Measurements from ENCODE around the gene BRS3. TPM values are rescaled to one million over a fixed set of nuclear protein-coding genes. Genes with fewer than 3 reads are reported as not detected.

Gene BRS3
- total and polyA plus RNA-seq, 9 of the 15 experiments (the other 6 are each of a cell fraction or from before 2014, with no cell fraction given), result not detected

- H3K36me3 ChIP-seq (ENCODE audit: control insufficient read depth, insufficient read depth, low read length), result no peaks in the 10 kb centered on the region
- H3K9me1 ChIP-seq (ENCODE audit: control insufficient read depth, insufficient read depth, low read length), result no peaks in the 10 kb centered on the region
- intact Hi-C loops (cut with micrococcal nuclease) (no loop called here), in situ Hi-C loops (cut with MboI) (no loop called here)
- no peaks in the 10 kb centered on the region for H3K27me3 ChIP-seq (ENCODE audit: control insufficient read depth in 2 of 2, insufficient read depth in 2 of 2, low read length in 2 of 2)
- no peaks in the 10 kb centered on the region for H4K20me1 ChIP-seq (replicated peaks; ENCODE audit: control insufficient read depth, insufficient read depth, low read length)
- no peak for FAIRE-seq
- POLR2A ChIA-PET, result interaction anchor here (0.6 to 1.0 kb wide), 2 partner anchors 8 to 42 kb away, joined by 3 to 4 read pairs; no protein-coding TSS in a partner anchor
- CTCF ChIA-PET (ENCODE audit: low intra/inter-chr PET ratio), result no interaction called here
- TF ChIP-seq CSDE1 (IDR thresholded peaks at IDR 0.05) (no peak), CBFA2T2 (conservative IDR thresholded peaks at IDR 0.05) (no peak), KLF10 (CRISPR knock-in tag; IDR thresholded peaks at IDR 0.05) (no peak), GTF2A2 (tag; IDR thresholded peaks at IDR 0.05) (no peak), NONO (IDR thresholded peaks at IDR 0.05; ENCODE audit: low read depth in 2 of 2, low read length in 1 of 2) (no peak), ZBTB9 (CRISPR knock-in tag; IDR thresholded peaks at IDR 0.05) (no peak), FOXP1 (CRISPR knock-in tag; IDR thresholded peaks at IDR 0.05) (no peak), FOSL1 (tag; conservative IDR thresholded peaks at IDR 0.05) (no peak), ZNF395 (CRISPR knock-in tag; IDR thresholded peaks at IDR 0.05) (no peak), E2F6 (IDR thresholded peaks at IDR 0.05; ENCODE audit: borderline replicate concordance in 1 of 2, extremely low read depth in 1 of 2, insufficient read depth in 1 of 2, insufficient read length in 1 of 2, low read depth in 1 of 2, low read length in 1 of 2, poor library complexity in 1 of 2, severe bottlenecking in 1 of 2) (no peak), KDM4B (IDR thresholded peaks at IDR 0.05; ENCODE audit: borderline replicate concordance in 2 of 2, low read depth in 1 of 2) (no peak), SAFB2 (IDR thresholded peaks at IDR 0.05; ENCODE audit: borderline replicate concordance, low read depth, low read length, severe bottlenecking) (no peak), STAT5A (IDR thresholded peaks at IDR 0.05; ENCODE audit: borderline replicate concordance, low read length) (no peak), NFXL1 (CRISPR knock-in tag; IDR thresholded peaks at IDR 0.05) (no peak), ZNF512 (tag; IDR thresholded peaks at IDR 0.05) (no peak), MTF1 (CRISPR knock-in tag; IDR thresholded peaks at IDR 0.05; ENCODE audit: borderline replicate concordance) (no peak)
- ATAC-seq, result no peak
- WGBS (ENCODE audit: insufficient coverage, low coverage, missing lambda C conversion rate), result 0% methylated on average over 2 of the region's 2 CpGs
- H3K79me2 ChIP-seq (ENCODE audit: control insufficient read depth, insufficient read depth, low read length), result no peaks in the 10 kb centered on the region
- no peaks in the 10 kb centered on the region for H3K4me1 ChIP-seq (replicated peaks in 1 of 2; ENCODE audit: control insufficient read depth in 2 of 2, insufficient read depth in 2 of 2, low read length in 2 of 2)
- H3K4me2 ChIP-seq (ENCODE audit: insufficient read depth, low read length), result no peak overlapping the region
- DNase-seq (ENCODE audit: extremely low read depth in 1 of 4, low spot score in 3 of 4), result no peak
- H3K9me3 ChIP-seq (replicated peaks; ENCODE audit: control insufficient read depth, insufficient read depth, low read depth, low read length), result no peaks in the 10 kb centered on the region
- no peak overlapping the region for H3K9ac ChIP-seq (ENCODE audit: insufficient read depth in 1 of 2, low read depth in 2 of 2, low read length in 2 of 2)
- H3K27ac ChIP-seq (ENCODE audit: extremely low read depth, low read depth, low read length), result no peak overlapping the region
- H3K4me3 ChIP-seq, result no peak overlapping the region
- BruUV-seq (replicated peaks), result no TSS peak
- H2AFZ ChIP-seq (ENCODE audit: low read depth, low read length), result no peak overlapping the region
Observed at GRCh38 chrX:136476501-136476900, 11.2 kb upstream of the BRS3 start.
